ENCODE data around the gene ECT2L. TPM values are rescaled to one million over a fixed set of nuclear protein-coding genes. Genes with fewer than 3 reads are reported as not detected.

Gene ECT2L
- polyA plus RNA-seq, 1 experiment: 0.01 TPM

GRCh38 chr6:138948004-138948403, 152.1 kb downstream of the ECT2L start:
- POLR2A ChIA-PET: no interaction called here
- Histone ChIP-seq H3K27ac (ENCODE audit: low read depth, low read length) (no peak overlapping the region), H3K4me3 (ENCODE audit: low read depth, low read length) (no peak overlapping the region), H3K27me3 (ENCODE audit: control insufficient read depth, insufficient read depth, low read length) (no peaks in the 10 kb centered on the region), H3K9me3 (ENCODE audit: control insufficient read depth, insufficient read depth, low read length) (no peaks in the 10 kb centered on the region)
- CTCF ChIA-PET: no interaction called here
- no peak for DNase-seq (ENCODE audit: low read depth, low spot score)
- no peak for TF ChIP-seq CTCF (IDR thresholded peaks at IDR 0.05; ENCODE audit: low read depth, low read length)

GRCh38 chr6:138948546-138949179, 152.8 kb downstream of the ECT2L start:
- no peak for TF ChIP-seq CTCF (IDR thresholded peaks at IDR 0.05; ENCODE audit: low read depth, low read length)
- CTCF ChIA-PET: no interaction called here
- no peaks in the 10 kb centered on the region for H3K27me3 ChIP-seq (ENCODE audit: control insufficient read depth, insufficient read depth, low read length)

GRCh38 chr6:138953451-138953850, 157.6 kb downstream of the ECT2L start:
- no peak for TF ChIP-seq CTCF (IDR thresholded peaks at IDR 0.05; ENCODE audit: low read depth, low read length)
- no peaks in the 10 kb centered on the region for H3K9me3 ChIP-seq (ENCODE audit: control insufficient read depth, insufficient read depth, low read length)
- H3K27me3 ChIP-seq (ENCODE audit: control insufficient read depth, insufficient read depth, low read length): no peaks in the 10 kb centered on the region
- no peak overlapping the region for H3K4me3 ChIP-seq (ENCODE audit: low read depth, low read length)
- DNase-seq (ENCODE audit: low read depth, low spot score): no peak
- POLR2A ChIA-PET: interaction anchor here (0.6 kb wide), 1 partner anchor 17 kb away, joined by 4 read pairs; no protein-coding TSS in a partner anchor
- CTCF ChIA-PET: no interaction called here
- H3K27ac ChIP-seq (ENCODE audit: low read depth, low read length): no peak overlapping the region

More at GRCh38 chr6:138948546-138949179, 152.8 kb downstream of the ECT2L start:
- no peak for DNase-seq (ENCODE audit: low read depth, low spot score)
- no peak overlapping the region for H3K4me3 ChIP-seq (ENCODE audit: low read depth, low read length)
- no peak overlapping the region for H3K27ac ChIP-seq (ENCODE audit: low read depth, low read length)
- no peaks in the 10 kb centered on the region for H3K9me3 ChIP-seq (ENCODE audit: control insufficient read depth, insufficient read depth, low read length)
- POLR2A ChIA-PET: no interaction called here

Other genes with a start within 250 kb of the ECT2L start
- gene CCDC28A, start 22.3 kb upstream of the ECT2L start, polyA plus RNA-seq (2011; rRNA removed): 15.8 and 23.8 TPM in 2 replicates
- gene REPS1, start 192.2 kb downstream of the ECT2L start, polyA plus RNA-seq (2011; rRNA removed): 30.5 and 36.6 TPM in 2 replicates
- gene ABRACL, start 232.7 kb downstream of the ECT2L start, polyA plus RNA-seq (2011; rRNA removed): 40.4 and 56.4 TPM in 2 replicates